IMR-90 (cell line): ENCODE data around the gene ADGRD2.

ENCODE experiments used
- BHLHE40 ChIP-seq: fragments of 150-350 bp; IDR thresholded peaks from 2 replicates; pipeline ENCODE4 v1.6.1; 2016; ENCODE audit warnings: mild to moderate bottlenecking, low read depth, low read length
- CEBPB ChIP-seq: IDR thresholded peaks from 2 replicates; pipeline ENCODE4 v1.6.1; 2012; ENCODE audit warnings: low read depth, low read length, improper control_type of control experiment
- MAFK ChIP-seq: IDR thresholded peaks from 2 replicates; pipeline ENCODE4 v1.6.1; 2012; ENCODE audit warnings: low read depth, low read length, improper control_type of control experiment
- MAZ ChIP-seq: IDR thresholded peaks from 2 replicates; pipeline ENCODE4 v1.6.1; 2012; ENCODE audit warnings: low read depth, mild to moderate bottlenecking, low read length, improper control_type of control experiment, moderate library complexity, borderline replicate concordance
- MXI1 ChIP-seq: IDR thresholded peaks from 2 replicates; pipeline ENCODE4 v1.6.1; 2012; ENCODE audit warnings: low read depth, mild to moderate bottlenecking, low read length, moderate library complexity, borderline replicate concordance
- NFE2L2 ChIP-seq: fragments of 150-350 bp; IDR thresholded peaks from 2 replicates; pipeline ENCODE4 v1.6.1; 2016; ENCODE audit warnings: low read depth, mild to moderate bottlenecking, low read length
- POLR2A ChIP-seq: IDR thresholded peaks from 2 replicates; pipeline ENCODE4 v1.6.1; 2012; ENCODE audit warnings: mild to moderate bottlenecking, low read depth, low read length
- RAD21 ChIP-seq: IDR thresholded peaks from 2 replicates; pipeline ENCODE4 v1.6.1; 2012; ENCODE audit warnings: low read length, improper control_type of control experiment
- RFX5 ChIP-seq: IDR thresholded peaks from 2 replicates; pipeline ENCODE4 v1.8.0; 2012; ENCODE audit warnings: low read depth, mild to moderate bottlenecking, low read length, moderate library complexity
- SMC3 ChIP-seq: fragments of 150-350 bp; IDR thresholded peaks from 2 replicates; pipeline ENCODE4 v1.6.1; 2016; ENCODE audit warnings: low read depth, mild to moderate bottlenecking, antibody characterized with exemption, low read length, moderate library complexity
- TF ChIP-seq, protein P1 (sequence below): conservative IDR thresholded peaks from 2 replicates; pipeline ENCODE4 v1.5.1; 2012; ENCODE audit warnings: mild to moderate bottlenecking, low read depth, low read length, improper control_type of control experiment
- TF ChIP-seq, protein P2 (sequence below): fragments of 150-350 bp; IDR thresholded peaks from 2 replicates; pipeline ENCODE4 v1.6.1; 2016; ENCODE audit warnings: low read depth, mild to moderate bottlenecking, low read length, moderate library complexity, borderline replicate concordance
- TF ChIP-seq, protein P3 (sequence below): fragments of 150-350 bp; IDR thresholded peaks from 2 replicates; pipeline ENCODE4 v1.6.1; 2017; ENCODE audit warnings: mild to moderate bottlenecking, antibody characterized with exemption, low read length, low read depth

DNA sequence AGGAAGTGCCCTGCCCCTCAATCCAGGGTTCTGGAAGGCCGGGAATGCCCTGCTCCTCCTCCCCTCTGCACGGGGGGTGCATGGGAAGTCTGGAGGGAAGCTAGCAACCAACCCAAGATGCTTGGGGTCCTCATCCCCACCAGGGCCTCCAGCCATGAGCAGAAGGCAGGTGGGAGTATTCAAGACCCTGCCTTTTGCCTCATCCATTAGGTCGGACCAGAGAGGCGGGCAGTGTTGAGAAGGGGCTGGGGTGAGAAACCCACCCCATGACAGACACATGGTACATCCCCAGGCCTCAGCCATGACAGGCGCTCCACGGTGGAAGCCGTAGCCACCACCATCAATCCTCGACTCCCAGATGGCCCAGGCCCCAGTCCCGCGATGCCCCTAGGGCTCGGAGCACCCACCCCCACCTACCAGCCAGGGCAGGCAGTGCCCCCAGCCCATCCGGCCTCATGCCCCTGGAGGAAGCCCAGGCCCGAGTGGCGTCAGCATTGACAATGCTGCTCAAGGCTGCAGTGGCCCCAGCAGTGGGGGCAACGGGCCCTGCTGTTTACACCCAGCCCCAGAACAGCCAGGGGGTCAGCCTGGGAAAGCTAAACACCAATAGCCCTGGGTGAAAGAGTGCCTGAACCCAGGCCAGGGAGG, 48.4 kb downstream of the ADGRD2 start:
- no peak for TF ChIP-seq POLR2A
- TF ChIP-seq, protein P1, sequence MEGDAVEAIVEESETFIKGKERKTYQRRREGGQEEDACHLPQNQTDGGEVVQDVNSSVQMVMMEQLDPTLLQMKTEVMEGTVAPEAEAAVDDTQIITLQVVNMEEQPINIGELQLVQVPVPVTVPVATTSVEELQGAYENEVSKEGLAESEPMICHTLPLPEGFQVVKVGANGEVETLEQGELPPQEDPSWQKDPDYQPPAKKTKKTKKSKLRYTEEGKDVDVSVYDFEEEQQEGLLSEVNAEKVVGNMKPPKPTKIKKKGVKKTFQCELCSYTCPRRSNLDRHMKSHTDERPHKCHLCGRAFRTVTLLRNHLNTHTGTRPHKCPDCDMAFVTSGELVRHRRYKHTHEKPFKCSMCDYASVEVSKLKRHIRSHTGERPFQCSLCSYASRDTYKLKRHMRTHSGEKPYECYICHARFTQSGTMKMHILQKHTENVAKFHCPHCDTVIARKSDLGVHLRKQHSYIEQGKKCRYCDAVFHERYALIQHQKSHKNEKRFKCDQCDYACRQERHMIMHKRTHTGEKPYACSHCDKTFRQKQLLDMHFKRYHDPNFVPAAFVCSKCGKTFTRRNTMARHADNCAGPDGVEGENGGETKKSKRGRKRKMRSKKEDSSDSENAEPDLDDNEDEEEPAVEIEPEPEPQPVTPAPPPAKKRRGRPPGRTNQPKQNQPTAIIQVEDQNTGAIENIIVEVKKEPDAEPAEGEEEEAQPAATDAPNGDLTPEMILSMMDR, result no peak
- no peak for TF ChIP-seq RFX5
- TF ChIP-seq, protein P2, sequence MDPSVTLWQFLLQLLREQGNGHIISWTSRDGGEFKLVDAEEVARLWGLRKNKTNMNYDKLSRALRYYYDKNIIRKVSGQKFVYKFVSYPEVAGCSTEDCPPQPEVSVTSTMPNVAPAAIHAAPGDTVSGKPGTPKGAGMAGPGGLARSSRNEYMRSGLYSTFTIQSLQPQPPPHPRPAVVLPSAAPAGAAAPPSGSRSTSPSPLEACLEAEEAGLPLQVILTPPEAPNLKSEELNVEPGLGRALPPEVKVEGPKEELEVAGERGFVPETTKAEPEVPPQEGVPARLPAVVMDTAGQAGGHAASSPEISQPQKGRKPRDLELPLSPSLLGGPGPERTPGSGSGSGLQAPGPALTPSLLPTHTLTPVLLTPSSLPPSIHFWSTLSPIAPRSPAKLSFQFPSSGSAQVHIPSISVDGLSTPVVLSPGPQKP, result no peak
- TF ChIP-seq RAD21, result no peak
- no peak for TF ChIP-seq SMC3
- no peak for TF ChIP-seq MAFK
- no peak for TF ChIP-seq NFE2L2
- TF ChIP-seq, protein P3, sequence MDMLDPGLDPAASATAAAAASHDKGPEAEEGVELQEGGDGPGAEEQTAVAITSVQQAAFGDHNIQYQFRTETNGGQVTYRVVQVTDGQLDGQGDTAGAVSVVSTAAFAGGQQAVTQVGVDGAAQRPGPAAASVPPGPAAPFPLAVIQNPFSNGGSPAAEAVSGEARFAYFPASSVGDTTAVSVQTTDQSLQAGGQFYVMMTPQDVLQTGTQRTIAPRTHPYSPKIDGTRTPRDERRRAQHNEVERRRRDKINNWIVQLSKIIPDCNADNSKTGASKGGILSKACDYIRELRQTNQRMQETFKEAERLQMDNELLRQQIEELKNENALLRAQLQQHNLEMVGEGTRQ, result no peak
- no peak for TF ChIP-seq MAZ
- no peak for TF ChIP-seq MXI1
- TF ChIP-seq BHLHE40, result no peak
- TF ChIP-seq CEBPB, result no peak
